Transverse colon (tissue), 4 donors: ENCODE measurements around the gene MYH11.

Experiments used
- CTCF ChIP-seq, 5 experiments: fragments of 200-600 bp in 3 of 5; fragments of 450-650 bp in 2 of 5; sonication (generic) in 3 of 5; IDR thresholded peaks; 1 replicate in 2 of 5; 2 replicates in 3 of 5; pipeline ENCODE4 v1.5.1; 2016 to 2017; ENCODE audit warnings: antibody characterized with exemption in 5 of 5, inconsistent platforms in 3 of 5, mild to moderate bottlenecking in 2 of 5, moderate library complexity in 1 of 5
- POLR2A ChIP-seq: fragments of 450-650 bp; IDR thresholded peaks from one replicate; pipeline ENCODE4 v1.6.1; 2016; ENCODE audit warnings: antibody characterized with exemption, mild to moderate bottlenecking, moderate library complexity
- POLR2AphosphoS5 ChIP-seq, 3 donors: sonication (generic); formaldehyde crosslinking; IDR thresholded peaks; one replicate each; pipeline ENCODE4 v1.6.1; 2016; ENCODE audit warnings: antibody characterized with exemption in 3 of 3

- TF ChIP-seq CTCF (IDR thresholded peaks at IDR 0.05) = no peak
- TF ChIP-seq POLR2A = no peak
- TF ChIP-seq POLR2AphosphoS5 (IDR thresholded peaks at IDR 0.05) = no peak
Observed at GRCh38 chr16:15903960-15904359, 47.1 kb upstream of the MYH11 start.
